ENCODE data around the gene ZNF836. TPM values are rescaled to one million over a fixed set of nuclear protein-coding genes. Genes with fewer than 3 reads are reported as not detected.

ZNF836 gene
- total and polyA plus RNA-seq, 7 donors, result 1.3 to 6.4 (median 3.8) TPM

Other genes starting within 250 kb of the ZNF836 start
- 1 to 10 TPM; 1.7 to 3.6 (median 2.3) TPM for gene ZNF613, start 244.1 kb downstream of the ZNF836 start, total RNA-seq
- 1 to 10 TPM; 1.7 to 4.5 (median 2.3) TPM for gene ZNF613, start 244.1 kb downstream of the ZNF836 start, polyA plus RNA-seq
- gene ZNF350, start 184.8 kb downstream of the ZNF836 start, total RNA-seq, result 1 to 10 TPM; 2.9 to 7.2 (median 4.9) TPM
- 10 to 100 TPM in 1 of 3 donors, 1 to 10 TPM in 2; 3.5 to 12.7 (median 7.2) TPM for gene ZNF350, start 184.8 kb downstream of the ZNF836 start, polyA plus RNA-seq
- 1 to 10 TPM; 4.5 to 7.4 (median 5.2) TPM for gene ZNF615, start 163.4 kb downstream of the ZNF836 start, total RNA-seq
- 1 to 10 TPM; 1.5 to 8.2 (median 3.3) TPM for gene ZNF615, start 163.4 kb downstream of the ZNF836 start, polyA plus RNA-seq
- 1 to 10 TPM; 3.8 to 6.2 (median 4.5) TPM for gene ZNF614, start 143.2 kb downstream of the ZNF836 start, total RNA-seq
- 1 to 10 TPM; 3.3 to 7.7 (median 3.4) TPM for gene ZNF614, start 143.2 kb downstream of the ZNF836 start, polyA plus RNA-seq
- gene ZNF432, start 122.8 kb downstream of the ZNF836 start, total RNA-seq, result 1 to 10 TPM; 3.1 to 6.4 (median 4.5) TPM
- gene ZNF432, start 122.8 kb downstream of the ZNF836 start, polyA plus RNA-seq, result 1 to 10 TPM; 3.4 to 6.6 (median 4.2) TPM
- gene ZNF841, start 75.9 kb downstream of the ZNF836 start, total RNA-seq, result 1 to 10 TPM; 3.0 to 4.4 (median 3.2) TPM
- 1 to 10 TPM; 1.2 to 4.3 (median 2.2) TPM for gene ZNF841, start 75.9 kb downstream of the ZNF836 start, polyA plus RNA-seq
- gene ZNF616, start 31.7 kb downstream of the ZNF836 start, total RNA-seq, result 1 to 10 TPM; 1.8 to 6.2 (median 3.8) TPM
- gene ZNF616, start 31.7 kb downstream of the ZNF836 start, polyA plus RNA-seq, result 1 to 10 TPM; 1.5 to 4.8 (median 2.2) TPM
- gene PPP2R1A, start 18.4 kb upstream of the ZNF836 start, total RNA-seq, result 100 to 1,000 TPM; 182 to 340 (median 268) TPM
- gene PPP2R1A, start 18.4 kb upstream of the ZNF836 start, polyA plus RNA-seq, result 100 to 1,000 TPM; 127 to 400 (median 139) TPM
- 10 to 100 TPM in 2 of 4 donors, 1 to 10 TPM in 2; 6.3 to 10.4 (median 8.8) TPM for gene ZNF766, start 98.0 kb upstream of the ZNF836 start, total RNA-seq
- 10 to 100 TPM in 1 of 3 donors, 1 to 10 TPM in 2; 3.6 to 10.7 (median 3.8) TPM for gene ZNF766, start 98.0 kb upstream of the ZNF836 start, polyA plus RNA-seq
- gene ZNF480, start 125.5 kb upstream of the ZNF836 start, total RNA-seq, result 10 to 100 TPM in 1 of 4 donors, 1 to 10 TPM in 3; 6.2 to 10.5 (median 7.0) TPM
- gene ZNF480, start 125.5 kb upstream of the ZNF836 start, polyA plus RNA-seq, result 1 to 10 TPM; 4.6 to 7.0 (median 5.3) TPM
- gene ZNF610, start 164.6 kb upstream of the ZNF836 start, total RNA-seq, result 1 to 10 TPM in 2 of 4 donors, under 1 TPM in 2; 0.06 to 3.7 (median 1.1) TPM
- gene ZNF610, start 164.6 kb upstream of the ZNF836 start, polyA plus RNA-seq, result under 1 TPM; 0.10 to 0.62 (median 0.47) TPM
- 1 to 10 TPM; 5.9 to 9.0 (median 8.2) TPM for gene ZNF880, start 198.3 kb upstream of the ZNF836 start, total RNA-seq
- 10 to 100 TPM in 1 of 3 donors, 1 to 10 TPM in 2; 4.2 to 12.0 (median 4.6) TPM for gene ZNF880, start 198.3 kb upstream of the ZNF836 start, polyA plus RNA-seq
- gene ZNF528, start 226.2 kb upstream of the ZNF836 start, total RNA-seq, result 10 to 100 TPM in 1 of 4 donors, 1 to 10 TPM in 3; 5.8 to 12.8 (median 6.0) TPM
- 10 to 100 TPM in 1 of 3 donors, 1 to 10 TPM in 2; 3.0 to 18.3 (median 4.2) TPM for gene ZNF528, start 226.2 kb upstream of the ZNF836 start, polyA plus RNA-seq